ENCODE measurements around the gene MDFI.

GRCh38 chr6:41694815-41695526 lies 56.7 kb downstream of the MDFI start:
- TF ChIP-seq CTCF (IDR thresholded peaks at IDR 0.05) (no peak), POLR2A (IDR thresholded peaks at IDR 0.05) (no peak)
